Peyer's patch (tissue), 4 donors: ENCODE measurements around the gene STK32B.

ENCODE experiments used
- POLR2A ChIP-seq, 2 donors: fragments of 450-650 bp; IDR thresholded peaks; one replicate each; pipeline ENCODE4 v1.5.1; 2017; ENCODE audit warnings: antibody characterized with exemption in 2 of 2, mild to moderate bottlenecking in 2 of 2, moderate library complexity in 2 of 2
- TF ChIP-seq, protein P1 (sequence below), 6 experiments: fragments of 450-650 bp in 4 of 6; fragments of 200-600 bp in 2 of 6; sonication (generic) in 1 of 6; IDR thresholded peaks; one replicate each; pipeline ENCODE4 v1.5.1; 2017 to 2019; ENCODE audit warnings: antibody characterized with exemption in 6 of 6, mild to moderate bottlenecking in 3 of 6, moderate library complexity in 1 of 6

DNA sequence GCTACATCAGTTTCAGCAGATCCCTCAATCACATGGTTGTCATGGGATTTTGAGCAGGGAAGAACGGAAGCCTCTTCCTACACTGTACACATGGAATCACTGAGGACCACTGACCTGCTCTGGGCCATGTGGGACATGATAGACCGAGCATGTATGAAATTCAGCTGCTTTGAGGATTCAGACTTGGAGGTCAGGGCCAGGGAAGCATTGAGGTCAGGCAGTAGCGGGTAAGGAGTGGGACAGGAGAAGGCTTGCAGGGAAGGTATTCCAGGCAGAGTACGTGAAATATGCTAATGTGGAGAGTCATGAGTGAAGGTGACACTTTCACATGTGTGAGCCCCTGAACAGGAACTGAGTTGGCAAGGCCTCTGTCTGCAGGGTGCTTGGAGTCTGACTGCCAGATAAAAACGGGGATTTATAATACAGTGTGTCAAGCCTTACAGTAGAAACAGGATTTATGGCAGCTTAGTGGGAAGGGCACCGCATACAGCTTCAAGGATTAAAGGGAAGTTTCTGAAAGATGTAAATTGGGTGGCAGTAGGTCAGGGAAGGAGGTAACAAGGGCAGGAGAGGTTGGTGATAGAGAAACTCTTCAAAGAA is 111.7 kb downstream of the STK32B start:
- TF ChIP-seq, protein P1, sequence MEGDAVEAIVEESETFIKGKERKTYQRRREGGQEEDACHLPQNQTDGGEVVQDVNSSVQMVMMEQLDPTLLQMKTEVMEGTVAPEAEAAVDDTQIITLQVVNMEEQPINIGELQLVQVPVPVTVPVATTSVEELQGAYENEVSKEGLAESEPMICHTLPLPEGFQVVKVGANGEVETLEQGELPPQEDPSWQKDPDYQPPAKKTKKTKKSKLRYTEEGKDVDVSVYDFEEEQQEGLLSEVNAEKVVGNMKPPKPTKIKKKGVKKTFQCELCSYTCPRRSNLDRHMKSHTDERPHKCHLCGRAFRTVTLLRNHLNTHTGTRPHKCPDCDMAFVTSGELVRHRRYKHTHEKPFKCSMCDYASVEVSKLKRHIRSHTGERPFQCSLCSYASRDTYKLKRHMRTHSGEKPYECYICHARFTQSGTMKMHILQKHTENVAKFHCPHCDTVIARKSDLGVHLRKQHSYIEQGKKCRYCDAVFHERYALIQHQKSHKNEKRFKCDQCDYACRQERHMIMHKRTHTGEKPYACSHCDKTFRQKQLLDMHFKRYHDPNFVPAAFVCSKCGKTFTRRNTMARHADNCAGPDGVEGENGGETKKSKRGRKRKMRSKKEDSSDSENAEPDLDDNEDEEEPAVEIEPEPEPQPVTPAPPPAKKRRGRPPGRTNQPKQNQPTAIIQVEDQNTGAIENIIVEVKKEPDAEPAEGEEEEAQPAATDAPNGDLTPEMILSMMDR (IDR thresholded peaks at IDR 0.05) = no peak
- TF ChIP-seq POLR2A (IDR thresholded peaks at IDR 0.05) = no peak
